Left ventricle myocardium superior (tissue), 1 donor: ENCODE results near the gene ADAT3. TPM values are rescaled to one million over a fixed set of nuclear protein-coding genes. Genes with fewer than 3 reads are reported as not detected.

Experiments used
- ATAC-seq: fragments of 200-7000 bp; cut with Tn5 transposase; one replicate; pipeline ENCODE4 v1.9.1; 2020; ENCODE audit warnings: mild to moderate bottlenecking, moderate library complexity
- DNase-seq: peaks from one replicate; pipeline ENCODE4 v3.0.0-alpha.2; 2020
- intact Hi-C: fragments of 100-400 bp; cut with micrococcal nuclease; formaldehyde crosslinking; loops from one replicate; pipeline ENCODE4 v1.11.0; 2022
- total RNA-seq: library from RNA; stranded (reverse); fragmentation: NEBNext Ultra II Directional; extraction: Animal tissue kit (Norgen Biotek cat#: 25700); gene quantifications from one replicate; pipeline ENCODE4 v1.2.1, GENCODE V29; 2021
- donor health status: DM: no; HTN: yes; CAD: no; lungs with severe emphysema.

Gene ADAT3
- total RNA-seq, 1 donor from 2014 or later = 2.0 TPM

DNA sequence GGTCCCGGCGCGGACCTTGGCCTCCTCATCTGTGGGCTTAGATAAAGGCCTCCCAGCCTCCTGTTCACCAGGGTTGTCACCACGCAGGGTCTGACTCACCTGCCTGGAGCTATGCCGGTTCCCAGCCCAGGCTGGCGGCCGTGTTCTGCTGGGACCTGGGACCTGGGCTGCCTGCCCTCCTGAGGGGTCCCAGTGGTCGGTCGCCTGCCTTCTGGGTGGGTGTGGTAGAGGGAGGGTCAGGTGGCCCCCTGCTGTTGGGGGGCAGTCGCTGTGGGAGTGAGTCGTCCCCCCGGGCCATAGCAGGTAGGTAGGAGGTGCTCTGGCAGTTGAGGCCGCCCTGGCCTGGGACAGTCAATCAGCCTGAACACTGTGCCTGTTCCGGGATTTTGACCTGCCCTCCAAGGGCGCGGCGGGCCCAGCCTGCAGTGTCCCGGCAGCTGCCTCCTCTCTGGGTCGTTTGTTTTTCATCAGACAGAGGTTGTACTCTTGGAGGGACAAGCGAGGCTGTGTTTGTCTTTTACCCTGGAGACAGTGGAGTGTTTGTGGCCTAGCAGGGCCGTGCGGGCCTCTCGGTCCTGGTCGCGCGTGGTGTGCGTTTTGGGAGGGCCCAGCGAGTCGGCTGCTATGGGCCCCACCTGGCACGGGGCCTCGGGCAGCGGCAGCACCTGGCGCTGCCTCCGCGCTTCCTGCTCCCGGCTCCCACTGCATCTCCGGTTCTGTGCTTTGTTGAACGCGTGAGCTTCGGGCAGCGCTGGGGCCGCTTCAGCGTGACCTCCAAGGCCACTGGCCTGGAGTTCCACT is 2.6 kb downstream of the ADAT3 start:
- intact Hi-C loops = no loop called here
- ATAC-seq = no peak
- DNase-seq = no peak

DNA sequence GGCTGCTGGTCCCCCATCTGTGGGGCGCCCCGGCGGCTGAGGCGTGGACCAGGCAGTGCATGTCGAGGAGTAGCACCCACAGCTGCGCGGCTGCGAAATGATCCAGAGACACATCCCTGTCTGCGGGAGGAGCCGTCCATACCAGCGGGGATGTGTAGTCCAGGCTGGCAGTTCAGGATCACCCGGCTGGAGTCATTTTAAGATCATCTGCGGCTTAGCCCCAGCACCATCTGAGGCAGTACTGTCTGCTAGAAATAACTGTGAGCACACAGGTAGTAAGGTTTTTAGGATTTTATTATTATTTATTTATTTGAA is 3.1 kb downstream of the ADAT3 start:
- intact Hi-C loops = no loop called here
- ATAC-seq (no peak), DNase-seq (no peak)

DNA sequence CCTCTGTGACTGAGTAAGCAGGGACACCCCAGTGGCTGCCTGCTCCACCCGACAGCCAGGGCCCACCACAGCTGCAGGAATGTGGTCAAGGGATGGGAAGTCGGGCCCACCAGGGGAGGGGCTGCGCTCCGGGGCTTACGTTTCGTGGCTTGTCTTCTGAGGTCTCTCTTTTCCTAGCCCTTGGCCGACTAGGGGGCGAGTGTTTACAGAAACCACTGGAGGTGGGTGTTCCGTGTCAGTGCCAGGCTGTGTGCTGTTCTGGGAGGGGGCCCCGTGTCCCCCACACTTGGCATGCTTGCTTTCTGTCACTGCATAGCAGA is 4.5 kb downstream of the ADAT3 start:
- DNase-seq = no peak
- intact Hi-C loops = no loop called here
- ATAC-seq = no peak

DNA sequence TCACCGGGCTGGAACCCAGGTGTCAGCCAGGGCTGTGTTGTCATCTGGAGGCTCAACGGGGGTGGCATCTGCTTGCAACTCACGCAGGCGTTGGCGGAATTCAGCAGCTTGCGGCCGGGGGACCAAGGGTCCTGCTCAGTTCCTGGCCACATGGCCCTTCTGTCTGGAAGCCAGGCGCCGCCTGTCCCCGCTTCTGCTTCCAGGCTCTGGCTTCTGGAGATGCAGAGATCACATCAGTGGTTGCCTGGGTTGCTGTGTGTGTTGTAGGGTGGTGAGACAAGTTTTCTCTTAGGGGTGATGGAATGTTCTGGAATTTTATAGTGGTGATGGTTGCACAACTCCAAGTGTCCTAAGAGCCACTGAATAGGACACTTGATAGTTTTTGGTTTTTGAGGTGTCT is 5.0 kb downstream of the ADAT3 start:
- intact Hi-C loops = no loop called here
- DNase-seq (no peak), ATAC-seq (no peak)

DNA sequence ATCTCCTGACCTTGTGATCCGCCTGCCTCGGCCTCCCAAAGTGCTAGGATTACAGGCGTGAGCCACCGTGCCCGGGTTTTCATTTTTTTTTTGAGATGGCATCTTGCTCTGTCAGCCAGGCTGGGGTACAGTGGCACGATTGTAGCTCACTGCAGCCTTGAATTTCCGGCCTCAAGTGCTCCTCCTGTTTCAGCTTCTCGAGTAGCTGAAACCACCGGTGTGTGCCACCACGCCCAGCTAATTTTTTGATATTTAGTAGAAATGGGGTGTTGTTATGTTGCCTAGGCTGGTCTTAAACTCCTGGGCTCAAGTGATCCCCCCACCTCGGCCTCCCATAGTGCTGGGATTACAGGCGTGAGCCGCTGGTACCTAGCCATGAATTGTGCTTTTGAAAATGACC is 5.9 kb downstream of the ADAT3 start:
- no peak for ATAC-seq
- no peak for DNase-seq
- intact Hi-C loops = no loop called here

DNA sequence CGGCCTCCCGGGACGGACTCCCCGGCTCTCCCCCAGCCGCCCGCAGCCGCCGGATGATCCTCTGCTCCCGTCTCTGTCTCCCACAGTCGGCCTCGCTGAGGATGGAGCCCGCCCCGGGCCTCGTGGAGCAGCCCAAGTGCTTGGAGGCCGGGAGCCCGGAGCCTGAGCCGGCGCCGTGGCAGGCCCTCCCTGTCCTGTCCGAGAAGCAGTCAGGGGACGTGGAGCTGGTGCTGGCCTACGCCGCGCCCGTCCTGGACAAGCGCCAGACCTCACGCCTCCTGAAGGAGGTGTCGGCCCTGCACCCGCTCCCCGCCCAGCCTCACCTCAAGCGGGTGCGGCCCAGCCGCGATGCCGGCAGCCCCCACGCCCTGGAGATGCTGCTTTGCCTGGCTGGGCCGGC is 6.8 kb downstream of the ADAT3 start:
- DNase-seq (no peak), ATAC-seq (no peak)
- intact Hi-C loops = no loop called here

DNA sequence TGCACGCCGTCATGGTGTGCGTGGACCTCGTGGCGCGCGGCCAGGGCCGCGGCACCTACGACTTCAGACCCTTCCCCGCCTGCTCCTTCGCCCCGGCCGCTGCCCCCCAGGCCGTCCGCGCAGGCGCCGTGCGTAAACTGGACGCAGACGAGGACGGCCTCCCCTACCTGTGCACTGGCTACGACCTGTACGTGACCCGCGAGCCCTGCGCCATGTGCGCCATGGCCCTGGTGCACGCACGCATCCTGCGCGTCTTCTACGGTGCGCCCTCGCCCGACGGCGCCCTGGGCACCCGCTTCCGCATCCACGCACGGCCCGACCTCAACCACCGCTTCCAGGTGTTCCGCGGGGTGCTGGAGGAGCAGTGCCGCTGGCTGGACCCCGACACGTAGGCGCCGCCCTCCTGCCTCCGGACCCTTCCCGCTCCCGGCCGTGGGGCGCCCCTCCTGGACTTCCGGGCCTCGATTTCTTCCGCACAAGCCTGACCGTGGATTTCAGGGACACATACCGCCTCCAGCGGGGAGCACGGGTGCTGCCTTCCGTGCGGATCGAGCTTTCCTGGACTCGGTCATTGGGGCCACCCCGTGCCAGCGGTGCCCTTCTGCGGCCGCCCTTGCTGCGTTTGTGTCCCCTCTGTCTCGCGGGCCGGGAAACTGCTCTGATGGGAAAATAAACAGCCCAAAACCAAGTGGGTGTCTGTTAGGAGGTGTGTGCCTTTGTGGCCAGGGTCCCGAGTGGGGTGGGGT is 7.7 kb downstream of the ADAT3 start:
- ATAC-seq = no peak
- intact Hi-C loops = no loop called here

DNA sequence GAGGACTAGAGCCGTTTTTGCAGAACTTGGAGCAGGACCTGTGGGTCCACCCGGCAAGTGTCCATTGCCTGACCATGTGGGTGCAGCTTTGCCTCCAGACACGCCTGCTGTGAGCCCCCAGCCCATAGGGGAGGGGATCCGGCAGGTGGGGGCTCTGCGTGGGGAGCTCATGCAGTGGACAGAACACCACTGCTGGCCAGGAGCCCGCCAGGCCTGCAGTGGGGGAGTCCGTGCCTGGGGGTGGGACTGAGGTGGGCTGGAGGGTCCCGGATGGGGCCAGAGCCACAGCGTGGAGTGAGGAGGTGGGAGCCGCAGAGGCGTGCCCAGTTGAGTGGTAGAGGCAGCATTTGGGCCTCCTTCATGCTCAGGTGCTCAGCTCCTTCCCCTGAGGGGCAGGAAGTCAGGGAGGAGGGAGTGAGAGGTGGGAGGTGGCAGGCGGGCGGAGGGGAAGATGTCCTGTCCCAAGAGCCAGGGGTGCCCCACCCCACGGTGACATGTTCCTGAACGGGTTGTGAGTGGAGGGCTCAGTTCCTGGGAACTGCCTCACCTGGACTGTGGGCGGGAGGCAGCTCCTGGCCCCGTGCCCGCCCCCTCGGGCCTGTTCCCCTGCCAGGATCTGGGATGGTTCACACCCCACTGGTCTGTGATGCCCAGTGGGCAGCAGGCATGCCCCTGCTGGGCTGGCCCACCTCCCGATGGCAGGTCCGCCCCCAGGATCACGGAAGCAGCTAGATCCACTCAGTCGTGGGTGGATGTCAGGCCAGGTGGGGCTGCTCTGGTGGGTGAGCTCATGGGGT is 8.8 kb downstream of the ADAT3 start:
- intact Hi-C loops = no loop called here
- ATAC-seq (no peak), DNase-seq (no peak)

More for the DNA sequence above, 7.7 kb downstream of the ADAT3 start:
- DNase-seq = no peak

DNA sequence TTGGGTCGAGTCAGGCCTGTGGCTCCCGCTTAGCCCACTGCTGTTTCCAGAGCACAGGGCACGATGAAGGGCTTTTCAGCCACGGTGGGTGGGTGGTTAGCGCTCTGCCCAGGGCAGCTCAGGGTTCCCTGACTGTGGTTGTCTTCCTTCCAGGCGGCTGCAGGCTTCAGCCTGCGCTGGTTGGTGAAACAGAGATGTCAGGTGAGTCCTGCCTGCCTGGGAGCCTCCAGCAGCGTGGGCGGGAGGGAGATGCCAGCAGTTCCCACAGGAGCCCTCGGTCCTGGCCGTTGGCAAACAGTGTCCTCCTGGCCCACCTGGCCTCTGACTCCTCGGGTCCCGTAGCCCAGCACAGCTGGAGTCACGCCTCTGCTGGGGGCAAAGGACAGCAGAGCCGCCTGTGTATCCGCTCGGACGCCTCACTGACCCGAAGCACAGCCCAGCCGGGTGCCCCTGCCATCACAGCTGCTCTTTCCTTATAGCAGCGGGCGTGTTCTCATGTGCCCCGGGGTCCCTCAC is 9.7 kb downstream of the ADAT3 start:
- intact Hi-C loops = no loop called here
- no peak for ATAC-seq
- DNase-seq = no peak

DNA sequence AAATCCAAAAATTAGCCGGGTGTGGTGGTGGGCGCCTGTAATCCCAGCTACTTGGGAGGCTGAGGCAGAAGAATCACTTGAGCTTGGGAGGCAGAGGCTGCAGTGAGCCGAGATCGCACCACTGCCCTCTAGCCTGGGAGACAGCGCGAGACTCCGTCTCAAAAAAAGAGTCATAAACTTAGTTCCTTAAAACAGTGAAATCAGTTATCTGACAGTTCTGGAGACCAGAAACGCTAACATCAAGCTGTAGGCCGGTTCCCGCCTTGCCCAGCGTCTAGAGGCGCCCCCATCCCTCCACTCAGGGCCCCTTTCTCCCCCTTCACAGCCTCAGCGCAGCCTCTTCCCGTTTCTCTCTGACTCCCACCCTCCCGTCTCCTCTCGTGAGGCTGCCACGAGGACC is 11.9 kb downstream of the ADAT3 start:
- DNase-seq (no peak), ATAC-seq (no peak)
- intact Hi-C loops = no loop called here

DNA sequence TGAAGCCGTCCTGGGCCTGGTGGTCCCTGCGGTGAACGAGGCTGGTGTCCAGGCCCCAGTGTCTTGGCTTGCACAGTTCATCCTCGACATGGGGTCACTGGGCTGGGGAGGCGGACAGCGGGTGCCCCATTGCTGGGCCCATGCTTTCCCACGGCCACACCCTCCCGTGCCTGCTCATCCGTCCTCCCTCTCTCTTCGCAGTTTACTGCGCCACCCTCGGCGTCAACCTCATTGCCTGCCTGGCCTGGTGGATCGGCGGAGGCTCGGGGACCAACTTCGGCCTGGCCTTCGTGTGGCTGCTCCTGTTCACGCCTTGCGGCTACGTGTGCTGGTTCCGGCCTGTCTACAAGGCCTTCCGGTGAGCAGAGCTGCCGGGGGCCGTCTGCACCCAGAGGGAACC is 12.7 kb downstream of the ADAT3 start:
- intact Hi-C loops = no loop called here
- ATAC-seq (no peak), DNase-seq (no peak)

DNA sequence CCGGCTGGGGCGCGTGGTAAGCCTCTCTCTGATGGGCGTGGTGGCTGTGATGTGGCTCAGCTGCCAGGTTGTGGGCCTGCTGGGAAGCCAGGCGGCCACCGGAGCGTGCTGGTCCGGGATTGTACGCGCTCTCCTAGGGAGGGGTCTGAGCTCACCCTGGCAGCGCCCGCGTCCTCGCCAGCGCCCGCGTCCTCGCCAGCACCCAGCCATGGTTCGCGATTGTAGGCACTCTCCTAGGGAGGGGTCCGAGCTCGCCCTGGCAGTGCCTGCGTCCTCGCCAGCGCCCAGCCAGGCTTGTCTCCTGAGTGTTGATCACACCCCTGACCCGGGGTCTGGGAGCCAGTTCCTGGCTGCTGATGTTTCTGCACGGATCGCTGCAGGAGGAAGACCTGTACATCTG is 13.8 kb downstream of the ADAT3 start:
- intact Hi-C loops = no loop called here
- DNase-seq = no peak
- no peak for ATAC-seq

DNA sequence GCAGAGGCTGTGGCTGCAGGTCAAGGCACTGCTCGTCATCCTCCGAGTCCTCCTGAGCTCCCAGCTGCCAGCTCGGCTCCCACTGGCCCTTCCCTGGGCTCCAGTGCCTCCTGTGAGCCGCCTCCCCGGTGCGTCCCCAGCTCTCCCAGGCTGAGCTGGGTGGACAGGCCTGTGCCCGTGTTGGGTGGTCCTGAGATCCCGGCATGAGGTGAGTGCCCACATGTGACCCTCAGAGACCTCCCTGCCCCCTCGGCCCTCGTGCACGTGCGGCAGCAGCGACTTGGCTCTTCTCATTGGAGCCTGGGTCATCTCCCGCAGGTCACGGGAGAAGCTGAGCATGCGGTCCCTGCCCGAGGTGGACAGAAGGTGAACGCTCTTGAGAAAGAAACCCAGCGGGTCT is 15.4 kb downstream of the ADAT3 start:
- DNase-seq = no peak
- intact Hi-C loops = no loop called here
- no peak for ATAC-seq

DNA sequence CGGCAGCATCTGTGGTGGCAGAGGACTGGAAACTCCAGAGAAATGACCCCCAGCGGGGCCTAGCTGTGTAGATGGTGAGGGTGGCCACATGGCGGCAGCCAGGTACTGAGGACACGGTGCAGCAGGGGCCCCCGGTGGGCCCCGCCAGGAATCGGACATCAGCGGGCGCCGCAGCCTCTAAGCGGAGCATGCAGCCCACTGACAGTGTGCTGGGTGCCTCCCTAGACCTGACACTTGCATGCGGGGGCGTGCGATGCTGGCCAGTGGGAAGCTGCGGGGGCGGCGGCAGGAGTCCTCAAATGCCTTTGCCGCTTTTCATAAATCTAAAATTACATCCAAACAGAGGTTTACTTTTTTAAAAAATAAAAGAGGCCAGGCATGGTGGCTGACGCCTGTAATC is 16.1 kb downstream of the ADAT3 start:
- intact Hi-C loops = no loop called here
- no peak for DNase-seq
- no peak for ATAC-seq

DNA sequence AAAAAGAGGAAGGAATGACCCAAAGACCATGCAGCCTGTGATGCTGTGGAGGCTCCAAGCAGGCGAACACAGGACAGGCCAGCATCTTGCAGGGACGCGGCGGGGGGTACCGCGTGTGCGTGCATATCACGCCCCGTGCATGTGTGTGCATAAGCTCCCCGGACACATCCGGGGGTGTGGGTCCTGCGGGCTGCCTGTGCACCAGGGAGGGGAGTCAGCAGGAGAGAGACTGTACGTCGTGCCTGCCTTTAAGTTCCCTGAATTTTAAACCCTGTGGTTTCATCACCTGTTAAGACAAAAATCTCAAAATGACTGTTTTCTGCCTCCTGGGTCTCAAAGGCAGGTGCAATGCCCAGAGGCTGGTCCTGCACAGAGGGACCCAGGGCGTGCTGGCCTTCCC is 16.6 kb downstream of the ADAT3 start:
- DNase-seq (no peak), ATAC-seq (no peak)
- intact Hi-C loops = no loop called here

DNA sequence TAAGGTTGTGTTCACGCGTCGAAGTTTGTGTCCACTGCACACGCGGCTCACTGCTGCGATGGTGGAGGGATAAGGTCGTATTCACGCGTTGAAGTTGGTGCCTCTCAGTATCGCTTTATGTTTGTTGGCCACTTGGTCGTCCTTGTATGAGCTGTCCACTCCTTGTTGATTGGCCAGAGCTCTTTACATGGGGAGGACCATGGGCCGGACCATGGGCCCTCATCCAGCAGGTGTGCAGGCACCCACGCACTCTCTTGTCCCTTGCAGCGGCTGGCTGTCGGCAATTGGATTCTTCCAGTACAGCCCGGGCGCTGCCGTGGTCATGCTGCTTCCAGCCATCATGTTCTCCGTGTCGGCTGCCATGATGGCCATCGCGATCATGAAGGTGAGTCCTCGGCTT is 17.6 kb downstream of the ADAT3 start:
- intact Hi-C loops = no loop called here
- ATAC-seq (no peak), DNase-seq (no peak)

DNA sequence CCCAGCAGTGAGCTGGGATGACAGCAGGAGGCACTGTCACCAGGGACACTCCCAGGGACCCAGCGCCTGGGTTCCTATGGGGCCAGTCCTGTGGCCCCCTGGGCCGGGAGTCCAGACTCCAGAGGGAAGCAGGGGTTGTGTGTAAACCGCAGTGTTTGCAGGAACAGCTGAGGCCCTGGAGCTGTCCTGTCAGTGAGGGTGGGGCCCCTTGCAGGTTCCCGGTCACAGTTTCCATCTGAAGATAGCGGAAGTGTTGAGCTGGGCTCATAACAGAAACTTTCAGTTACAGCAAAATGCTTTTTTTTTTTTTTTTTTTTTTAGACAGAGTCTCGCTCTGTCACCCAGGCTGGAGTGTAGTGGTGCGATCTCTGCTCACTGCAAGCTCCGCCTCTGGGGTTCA is 18.1 kb downstream of the ADAT3 start:
- intact Hi-C loops = no loop called here
- DNase-seq (no peak), ATAC-seq (peak; percentile 31)

DNA sequence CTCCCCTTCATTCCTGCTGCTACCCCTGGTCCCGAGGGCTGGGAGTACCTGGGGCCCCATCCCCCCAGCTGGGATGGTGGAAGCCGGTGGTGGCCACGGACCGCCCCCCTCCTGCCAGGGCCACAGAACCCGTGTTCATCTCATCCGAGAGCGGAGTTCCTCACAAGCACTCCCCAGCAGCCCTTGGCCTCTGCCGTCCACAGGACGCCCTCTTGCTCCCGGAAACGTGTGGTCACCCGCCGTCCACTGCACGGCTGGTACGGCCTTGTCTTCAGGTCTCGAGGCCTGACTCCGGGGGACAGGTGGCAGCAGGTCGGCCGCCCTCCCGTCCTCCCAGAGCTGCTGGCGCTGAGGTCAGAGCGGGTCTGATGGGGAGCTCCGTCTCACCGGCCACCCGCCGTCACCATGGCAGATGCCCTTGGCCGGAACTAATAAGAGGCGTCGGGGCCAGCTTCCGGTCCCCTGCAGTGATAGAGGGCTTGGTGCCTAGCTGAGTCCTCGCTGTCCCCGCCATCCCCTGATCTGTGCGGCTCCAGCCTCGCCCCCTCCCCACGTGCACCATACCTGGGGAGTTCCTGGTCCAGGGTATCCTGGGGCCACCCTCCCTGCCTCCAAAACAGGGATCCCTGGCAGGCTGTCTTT is 19.2 kb downstream of the ADAT3 start:
- intact Hi-C loops = no loop called here
- ATAC-seq = no peak
- DNase-seq = no peak

DNA sequence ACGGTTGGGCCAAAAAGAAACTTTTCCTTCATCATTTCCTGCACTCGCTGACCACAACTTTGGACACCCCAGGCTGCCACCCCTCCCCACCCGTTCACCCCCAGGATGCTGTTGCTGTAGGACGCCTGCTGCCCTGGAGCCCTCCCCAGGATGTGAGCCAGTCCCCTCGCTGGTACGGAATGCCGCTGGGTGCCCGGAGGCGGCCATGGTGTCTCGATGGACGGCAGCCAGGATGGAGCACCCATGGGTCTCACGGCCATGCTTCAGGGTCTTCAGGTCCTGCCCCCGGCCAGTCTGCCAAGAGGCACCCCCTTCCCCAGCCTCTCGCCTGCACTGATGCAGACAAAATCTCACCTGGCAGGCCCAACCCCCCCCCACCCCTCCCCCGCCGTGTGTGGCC is 20.3 kb downstream of the ADAT3 start:
- DNase-seq (no peak), ATAC-seq (no peak)
- intact Hi-C loops = no loop called here
